Mesendoderm (in vitro differentiated cells): Measurements from ENCODE around the gene PARS2.
A peak's percentile ranks its signal among the peaks of the same experiment; 100 is the strongest.

Experiments
- DNase-seq: peaks from one replicate; pipeline ENCODE4 v3.0.0; 2013
- H2AK5ac ChIP-seq: 2 replicates; pipeline ENCODE4 v1.6.1; 2013; ENCODE audit warnings: low read length, inconsistent platforms
- H2BK120ac ChIP-seq: 2 replicates; pipeline ENCODE4 v1.6.1; 2013; ENCODE audit warnings: low read depth, mild to moderate bottlenecking, low read length, moderate library complexity, mixed read lengths
- H2BK15ac ChIP-seq: replicated peaks from 2 replicates; pipeline ENCODE4 v1.6.1; 2013; ENCODE audit warnings: low read depth, mild to moderate bottlenecking, moderate library complexity
- H2BK5ac ChIP-seq: 2 replicates; pipeline ENCODE4 v1.6.1; 2013; ENCODE audit warnings: low read length, inconsistent platforms
- H3K18ac ChIP-seq: 2 replicates; pipeline ENCODE4 v1.6.1; 2013; ENCODE audit warnings: mild to moderate bottlenecking, low read length, mixed read lengths
- H3K23ac ChIP-seq: one replicate; pipeline ENCODE4 v1.6.1; 2013; ENCODE audit warnings: low read length
- H3K27ac ChIP-seq: 2 replicates; pipeline ENCODE4 v1.5.1; 2013; ENCODE audit warnings: low read depth, mild to moderate bottlenecking, inconsistent platforms, low read length, moderate library complexity
- H3K27me3 ChIP-seq: 2 replicates; pipeline ENCODE4 v1.6.1; 2013; ENCODE audit warnings: low read length, control low read depth, mild to moderate bottlenecking, inconsistent platforms; ENCODE audit not compliant: insufficient read depth, poor library complexity
- H3K36me3 ChIP-seq: 2 replicates; pipeline ENCODE4 v1.6.1; 2013; ENCODE audit warnings: low read length, inconsistent platforms; ENCODE audit not compliant: control insufficient read depth, insufficient read depth
- H3K4ac ChIP-seq: one replicate; pipeline ENCODE4 v1.6.1; 2013; ENCODE audit warnings: low read depth, mild to moderate bottlenecking, low read length, moderate library complexity
- H3K4me1 ChIP-seq: 2 replicates; pipeline ENCODE4 v1.6.1; 2013; ENCODE audit warnings: low read depth, low read length, inconsistent platforms; ENCODE audit not compliant: control insufficient read depth
- H3K4me2 ChIP-seq: 2 replicates; pipeline ENCODE4 v1.6.1; 2013; ENCODE audit warnings: low read length
- H3K4me3 ChIP-seq: 2 replicates; pipeline ENCODE4 v1.5.1; 2013; ENCODE audit warnings: mild to moderate bottlenecking, low read length
- H3K56ac ChIP-seq: one replicate; pipeline ENCODE4 v1.6.1; 2013; ENCODE audit warnings: low read length
- H3K79me1 ChIP-seq: 2 replicates; pipeline ENCODE4 v1.6.1; 2013; ENCODE audit warnings: low read length, inconsistent platforms
- H3K79me2 ChIP-seq: 2 replicates; pipeline ENCODE4 v1.6.1; 2013; ENCODE audit warnings: mild to moderate bottlenecking, low read length; ENCODE audit not compliant: control insufficient read depth, insufficient read depth
- H3K9ac ChIP-seq: 2 replicates; pipeline ENCODE4 v1.6.1; 2013; ENCODE audit warnings: low read length, inconsistent platforms
- H4K5ac ChIP-seq: one replicate; pipeline ENCODE4 v1.6.1; 2013; ENCODE audit warnings: low read length
- H4K8ac ChIP-seq: one replicate; pipeline ENCODE4 v1.6.1; 2013; ENCODE audit warnings: low read depth, mild to moderate bottlenecking, control low read depth, low read length, moderate library complexity
- WGBS: extraction: QIAGEN DNeasy Blood & Tissue Kit; methylation state at CpG from one replicate; pipeline ENCODE4 v1.1.7; 2013; ENCODE audit warnings: low lambda C conversion rate, missing lambda C conversion rate; ENCODE audit not compliant: insufficient coverage; ENCODE audit errors: extremely low coverage; 5-methylcytosine and 5-hydroxymethylcytosine counted together

PARS2 gene

DNA sequence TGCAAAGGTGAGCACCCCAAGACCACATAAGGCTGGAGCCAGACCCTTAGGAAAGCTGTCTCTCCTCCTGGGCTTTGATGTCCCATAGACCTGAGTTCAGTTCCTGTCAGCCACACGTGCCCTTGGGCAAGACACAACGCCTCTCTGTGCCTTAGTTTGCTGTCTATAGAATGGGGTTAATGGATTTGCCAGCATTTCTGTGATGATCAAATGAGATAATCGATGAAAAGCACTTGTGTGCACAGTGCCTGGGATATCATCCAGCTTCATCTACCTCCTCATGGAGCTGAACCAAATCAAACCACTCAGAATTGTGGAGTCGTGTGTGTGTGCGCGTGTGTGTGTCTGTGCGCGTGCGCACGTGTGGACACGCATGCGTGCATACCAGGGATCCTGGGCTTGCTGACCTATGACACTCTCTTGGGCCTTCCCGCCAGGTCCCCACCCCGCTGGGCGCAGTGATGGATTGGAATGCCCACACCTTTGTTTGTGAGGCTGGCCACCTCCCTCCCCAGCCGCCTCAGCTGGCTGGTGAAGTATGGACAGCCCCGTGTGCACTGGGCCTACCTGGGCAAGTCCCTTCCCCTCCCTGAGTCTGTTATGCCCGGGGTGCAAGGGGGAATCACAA, 31.6 kb upstream of the PARS2 start:
- H3K79me2 ChIP-seq, result no peaks in the 10 kb centered on the region
- DNase-seq, result no peak
- H3K9ac ChIP-seq, result no peak overlapping the region
- no peak overlapping the region for H3K27ac ChIP-seq
- no peaks in the 10 kb centered on the region for H3K27me3 ChIP-seq
- H4K5ac ChIP-seq, result no peak overlapping the region
- no peak overlapping the region for H2BK15ac ChIP-seq
- H3K4me1 ChIP-seq, result no peaks in the 10 kb centered on the region
- no peak overlapping the region for H2BK5ac ChIP-seq
- no peak overlapping the region for H3K23ac ChIP-seq
- no peak overlapping the region for H3K18ac ChIP-seq
- no peak overlapping the region for H2AK5ac ChIP-seq
- no peak overlapping the region for H3K56ac ChIP-seq
- no peak overlapping the region for H3K4ac ChIP-seq
- no peaks in the 10 kb centered on the region for H3K36me3 ChIP-seq
- no peak overlapping the region for H3K4me2 ChIP-seq
- H3K4me3 ChIP-seq, result no peak overlapping the region
- no peak overlapping the region for H2BK120ac ChIP-seq
- WGBS, result no CpG with 5 or more reads among the region's 18 CpGs
- H3K79me1 ChIP-seq, result no peaks in the 10 kb centered on the region
- no peak overlapping the region for H4K8ac ChIP-seq

GRCh38 chr1:54795356-54795665, 31.0 kb upstream of the PARS2 start:
- WGBS, result no CpG with 5 or more reads among the region's 4 CpGs
- Histone ChIP-seq H3K56ac (no peak overlapping the region), H2BK15ac (no peak overlapping the region), H3K18ac (no peak overlapping the region), H3K4me1 (no peaks in the 10 kb centered on the region), H3K4me3 (no peak overlapping the region), H2BK5ac (no peak overlapping the region), H4K5ac (no peak overlapping the region), H3K9ac (no peak overlapping the region), H3K27me3 (no peaks in the 10 kb centered on the region), H2BK120ac (no peak overlapping the region), H2AK5ac (no peak overlapping the region), H3K4ac (no peak overlapping the region), H4K8ac (no peak overlapping the region), H3K23ac (no peak overlapping the region), H3K36me3 (no peaks in the 10 kb centered on the region), H3K79me2 (no peaks in the 10 kb centered on the region), H3K79me1 (no peaks in the 10 kb centered on the region), H3K27ac (no peak overlapping the region), H3K4me2 (no peak overlapping the region)
- DNase-seq, result no peak

- Histone ChIP-seq H2BK120ac (no peak overlapping the region), H3K18ac (no peak overlapping the region), H3K4me2 (no peak overlapping the region), H3K23ac (no peak overlapping the region), H3K36me3 (no peaks in the 10 kb centered on the region), H3K9ac (no peak overlapping the region), H2AK5ac (no peak overlapping the region), H3K4me1 (no peaks in the 10 kb centered on the region), H3K56ac (no peak overlapping the region), H4K5ac (no peak overlapping the region), H3K4ac (no peak overlapping the region), H3K4me3 (no peak overlapping the region), H4K8ac (no peak overlapping the region), H3K27ac (no peak overlapping the region), H2BK5ac (no peak overlapping the region), H3K79me2 (no peaks in the 10 kb centered on the region), H3K79me1 (no peaks in the 10 kb centered on the region), H2BK15ac (no peak overlapping the region), H3K27me3 (no peaks in the 10 kb centered on the region)
- no CpG with 5 or more reads among the region's 4 CpGs for WGBS
- no peak for DNase-seq
Measured at GRCh38 chr1:54794451-54795355, 30.4 kb upstream of the PARS2 start.

- peaks cover 4% of the 10 kb centered on the region for H3K4me1 ChIP-seq
- H4K5ac ChIP-seq, result no peak overlapping the region
- no peaks in the 10 kb centered on the region for H3K79me1 ChIP-seq
- H2BK120ac ChIP-seq, result no peak overlapping the region
- no peak for DNase-seq
- no peaks in the 10 kb centered on the region for H3K79me2 ChIP-seq
- no peak overlapping the region for H3K4ac ChIP-seq
- no peak overlapping the region for H3K27ac ChIP-seq
- H2BK15ac ChIP-seq, result no peak overlapping the region
- H3K18ac ChIP-seq, result no peak overlapping the region
- no peaks in the 10 kb centered on the region for H3K27me3 ChIP-seq
- H4K8ac ChIP-seq, result no peak overlapping the region
- no peak overlapping the region for H3K4me2 ChIP-seq
- no peak overlapping the region for H3K23ac ChIP-seq
- H3K56ac ChIP-seq, result no peak overlapping the region
- no peak overlapping the region for H3K4me3 ChIP-seq
- H3K9ac ChIP-seq, result no peak overlapping the region
- no peak overlapping the region for H2BK5ac ChIP-seq
- H2AK5ac ChIP-seq, result no peak overlapping the region
- no peaks in the 10 kb centered on the region for H3K36me3 ChIP-seq
- no CpG with 5 or more reads among the region's 7 CpGs for WGBS
Measured at GRCh38 chr1:54792686-54793282, 28.5 kb upstream of the PARS2 start.

- Histone ChIP-seq H3K56ac (no peak overlapping the region), H4K5ac (no peak overlapping the region), H3K18ac (no peak overlapping the region), H3K4me1 (peaks cover 4% of the 10 kb centered on the region), H2BK5ac (no peak overlapping the region), H2AK5ac (no peak overlapping the region), H3K79me1 (no peaks in the 10 kb centered on the region), H3K9ac (no peak overlapping the region), H4K8ac (no peak overlapping the region), H2BK15ac (no peak overlapping the region), H3K4me3 (no peak overlapping the region), H3K4me2 (no peak overlapping the region), H3K79me2 (no peaks in the 10 kb centered on the region), H2BK120ac (no peak overlapping the region), H3K27me3 (no peaks in the 10 kb centered on the region), H3K4ac (no peak overlapping the region), H3K36me3 (no peaks in the 10 kb centered on the region), H3K23ac (no peak overlapping the region), H3K27ac (no peak overlapping the region)
- WGBS, result no CpG with 5 or more reads among the region's 13 CpGs
- peak; percentile 76 for DNase-seq
Measured at GRCh38 chr1:54791880-54792522, 27.7 kb upstream of the PARS2 start.
